Measurements from ENCODE around the gene PITRM1. TPM values are rescaled to one million over a fixed set of nuclear protein-coding genes. Genes with fewer than 3 reads are reported as not detected.
"Not testable (repeated sequence)": the region's sequence is repeated elsewhere in the genome, so short reads cannot be mapped to it uniquely, and the experiment has no call there.

Gene PITRM1
- polyA plus RNA-seq, 3 donors: 47.5 to 68.1 (median 58.5) TPM

DNA sequence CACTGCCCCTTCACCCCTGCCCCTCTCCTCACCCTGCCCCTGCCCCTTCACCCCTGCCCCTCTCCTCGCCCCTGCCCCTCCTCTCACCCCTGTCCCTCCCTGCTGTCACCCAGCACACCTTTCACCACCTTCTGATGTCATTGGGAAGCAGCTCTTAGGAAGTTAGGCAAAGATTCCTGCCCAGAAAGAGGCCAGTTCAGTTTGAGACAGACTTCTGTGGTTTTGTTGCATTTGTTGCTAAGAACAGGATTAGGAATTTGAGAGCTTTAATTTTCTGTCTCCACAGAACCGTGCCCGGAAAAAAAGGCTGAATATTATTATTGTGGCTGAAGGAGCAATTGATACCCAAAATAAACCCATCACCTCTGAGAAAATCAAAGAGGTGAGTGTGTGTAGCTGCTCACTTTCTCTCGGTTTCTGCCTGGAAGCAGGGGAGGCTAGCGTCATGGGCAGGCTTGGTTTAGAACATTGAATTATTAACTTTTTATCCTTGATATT, 65.6 kb downstream of the PITRM1 start:
- no peak for DNase-seq (ENCODE audit: low read depth in 3 of 3, low spot score in 2 of 3)

DNA sequence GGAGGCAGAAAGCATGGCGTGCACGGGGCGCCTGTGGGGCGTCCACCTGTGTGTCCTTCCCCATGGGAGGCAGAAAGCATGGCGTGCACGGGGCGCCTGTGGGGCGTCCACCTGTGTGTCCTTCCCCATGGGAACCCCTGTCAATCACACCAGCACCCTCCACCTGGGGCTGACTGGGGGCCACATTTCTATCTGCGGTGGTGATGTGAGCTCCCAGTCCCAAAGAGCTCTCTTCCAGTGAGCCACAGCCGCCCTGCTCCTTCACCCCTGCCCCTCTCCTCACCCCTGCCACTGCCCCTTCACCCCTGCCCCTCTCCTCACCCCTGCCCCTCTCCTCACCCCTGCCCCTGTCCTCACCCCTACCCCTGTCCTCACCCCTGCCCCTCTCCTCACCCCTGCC, 66.3 kb downstream of the PITRM1 start:
- DNase-seq (ENCODE audit: low read depth in 3 of 3, low spot score in 2 of 3): not testable (repeated sequence)

DNA sequence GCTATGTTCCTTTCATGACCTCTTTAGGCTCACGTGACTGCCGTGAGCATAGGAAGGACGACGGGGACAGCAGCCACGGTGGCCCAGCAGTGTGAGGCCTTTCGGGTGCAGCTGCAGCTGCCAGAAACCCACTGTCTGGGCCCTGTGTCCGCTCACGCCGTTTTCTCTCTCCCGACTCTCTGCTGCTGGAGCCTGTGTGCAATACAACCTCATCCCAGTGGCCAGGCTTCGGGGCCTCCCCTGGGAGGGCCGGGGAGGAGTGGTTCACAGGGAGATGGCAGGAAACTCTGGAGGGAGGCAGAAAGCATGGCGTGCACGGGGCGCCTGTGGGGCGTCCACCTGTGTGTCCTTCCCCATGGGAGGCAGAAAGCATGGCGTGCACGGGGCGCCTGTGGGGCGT, 66.7 kb downstream of the PITRM1 start:
- DNase-seq (ENCODE audit: low read depth in 3 of 3, low spot score in 2 of 3): no peak

DNA sequence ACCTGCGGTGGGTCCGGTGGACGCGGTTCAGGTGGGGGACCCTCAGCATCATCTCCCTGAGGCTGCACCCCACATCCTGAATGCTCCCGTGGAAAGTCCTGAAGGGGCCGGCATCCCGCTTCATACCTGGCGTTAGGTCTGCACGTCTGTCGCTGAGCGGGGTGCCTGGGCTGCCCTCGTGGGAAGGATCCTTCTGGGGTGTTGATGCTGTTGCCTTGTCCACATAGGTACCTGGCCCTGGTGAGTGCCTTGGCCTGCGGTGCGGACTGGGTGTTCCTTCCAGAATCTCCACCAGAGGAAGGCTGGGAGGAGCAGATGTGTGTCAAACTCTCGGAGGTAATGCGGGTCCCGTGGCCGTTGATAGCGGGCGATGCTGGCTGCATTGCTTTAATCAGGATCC, 67.4 kb downstream of the PITRM1 start:
- no peak for DNase-seq (ENCODE audit: low read depth in 3 of 3, low spot score in 2 of 3)

DNA sequence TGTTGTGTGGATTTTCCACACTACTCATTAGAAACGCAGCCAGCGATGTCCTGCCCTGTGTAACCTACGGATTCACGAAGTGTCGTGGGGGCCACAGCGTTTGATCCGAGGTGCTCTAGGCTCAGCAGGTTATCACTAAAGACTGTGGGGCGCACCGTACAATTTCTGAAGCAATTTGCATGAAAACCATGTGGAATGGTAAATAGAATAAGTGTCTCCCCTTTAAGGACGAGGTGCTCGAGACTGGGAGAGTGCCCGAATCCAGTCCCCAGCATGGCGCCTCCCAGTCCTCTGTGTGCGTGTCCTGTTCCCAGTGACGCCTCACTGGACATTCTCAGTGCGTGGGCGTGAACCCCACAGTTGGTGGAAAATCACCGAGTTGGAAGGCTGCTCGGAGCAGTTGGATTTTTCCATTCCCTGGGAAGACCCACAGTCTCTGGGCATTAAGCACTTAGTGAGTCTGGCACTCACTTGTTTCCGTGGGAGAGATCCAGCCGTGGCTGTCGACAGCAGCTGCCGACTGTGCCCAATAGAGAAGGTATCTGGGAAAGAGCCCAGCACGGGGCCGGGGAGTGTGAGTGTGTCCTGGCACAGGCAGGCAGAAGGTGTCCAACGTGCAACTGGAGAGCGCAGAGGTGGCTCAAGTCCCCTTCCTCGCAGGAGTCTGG, 68.2 kb downstream of the PITRM1 start:
- no peak for DNase-seq (ENCODE audit: low read depth in 3 of 3, low spot score in 2 of 3)

DNA sequence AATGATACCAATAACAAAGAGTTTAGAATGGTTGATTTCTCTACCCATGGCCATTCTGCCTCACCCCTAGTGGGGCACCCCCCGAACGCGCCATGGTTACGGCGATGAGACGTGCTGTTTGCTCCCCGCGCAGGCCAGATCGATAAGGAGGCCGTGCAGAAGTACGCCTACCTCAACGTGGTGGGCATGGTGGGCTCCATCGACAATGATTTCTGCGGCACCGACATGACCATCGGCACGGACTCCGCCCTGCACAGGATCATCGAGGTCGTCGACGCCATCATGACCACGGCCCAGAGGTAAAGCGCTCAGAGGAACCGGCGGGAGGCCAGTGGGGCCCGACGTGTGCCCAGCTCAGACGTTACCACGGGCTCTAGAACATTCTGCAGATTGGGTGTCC, 68.9 kb downstream of the PITRM1 start:
- no peak for DNase-seq (ENCODE audit: low read depth in 3 of 3, low spot score in 2 of 3)

DNA sequence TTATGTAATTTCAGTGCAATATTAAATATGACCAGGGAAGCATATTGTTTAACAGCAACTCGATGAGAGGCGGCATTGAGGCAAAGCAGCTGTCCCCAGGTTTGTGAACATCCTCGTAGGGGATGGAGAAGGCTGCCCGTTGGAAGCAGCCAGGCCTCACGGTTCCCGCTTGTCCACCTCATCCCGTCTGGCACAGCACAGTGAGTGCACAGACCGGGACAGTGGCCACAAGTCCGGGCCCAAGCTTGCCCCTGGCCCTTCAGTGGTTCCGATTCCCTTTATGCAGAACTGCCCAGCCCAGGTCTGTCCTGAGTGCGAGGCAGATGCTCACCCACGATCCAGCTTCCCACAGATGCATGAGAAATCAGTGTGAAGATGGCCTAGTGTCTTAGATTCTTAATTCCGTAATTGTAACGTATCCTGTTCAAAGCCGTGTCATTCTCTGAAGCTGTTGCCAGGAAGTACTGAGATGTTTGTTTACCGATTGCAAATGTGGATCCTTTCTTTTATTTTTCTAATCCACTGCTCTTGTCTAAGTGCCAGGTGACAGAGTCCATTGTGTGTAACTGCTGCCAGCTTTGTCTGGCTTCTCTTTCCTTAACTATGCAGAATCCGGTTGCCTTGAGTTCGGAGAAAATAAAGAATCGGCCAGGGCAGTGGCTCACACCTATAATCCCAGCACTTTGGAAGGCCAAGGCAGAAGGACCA, 69.7 kb downstream of the PITRM1 start:
- no peak for DNase-seq (ENCODE audit: low read depth in 3 of 3, low spot score in 2 of 3)

DNA sequence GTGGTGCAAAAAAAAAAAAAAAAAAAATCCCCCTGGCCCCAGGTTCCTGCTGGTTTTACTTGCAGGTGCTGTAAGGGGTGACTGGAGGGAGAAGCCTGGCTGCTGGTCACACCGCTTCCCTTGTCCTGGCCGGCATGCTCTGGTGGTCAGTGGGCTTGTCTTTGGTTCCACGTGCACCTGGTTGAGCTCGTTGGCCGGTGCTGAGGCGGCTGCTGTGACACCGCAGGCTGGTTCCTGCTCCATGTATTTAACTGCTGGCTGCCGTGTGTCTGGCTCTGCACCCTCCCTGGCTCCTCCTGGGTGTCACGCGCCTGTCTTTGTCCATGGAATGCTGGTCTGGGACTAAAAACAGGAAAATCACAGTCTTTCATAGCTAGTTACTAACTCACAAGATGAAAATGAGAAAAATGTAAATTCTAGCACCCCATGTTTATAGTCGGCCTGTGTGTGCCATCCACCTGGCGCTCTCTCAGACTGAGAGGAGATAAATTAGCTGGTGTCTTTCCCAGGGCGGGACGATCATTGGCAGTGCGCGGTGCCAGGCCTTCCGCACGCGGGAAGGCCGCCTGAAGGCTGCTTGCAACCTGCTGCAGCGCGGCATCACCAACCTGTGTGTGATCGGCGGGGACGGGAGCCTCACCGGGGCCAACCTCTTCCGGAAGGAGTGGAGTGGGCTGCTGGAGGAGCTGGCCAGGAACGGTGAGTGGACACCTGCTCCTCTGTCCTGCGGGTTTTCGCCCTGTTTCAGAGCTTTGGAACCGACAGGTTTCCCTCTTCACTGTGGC, 71.5 kb downstream of the PITRM1 start:
- no peak for DNase-seq (ENCODE audit: low read depth in 3 of 3, low spot score in 2 of 3)

DNA sequence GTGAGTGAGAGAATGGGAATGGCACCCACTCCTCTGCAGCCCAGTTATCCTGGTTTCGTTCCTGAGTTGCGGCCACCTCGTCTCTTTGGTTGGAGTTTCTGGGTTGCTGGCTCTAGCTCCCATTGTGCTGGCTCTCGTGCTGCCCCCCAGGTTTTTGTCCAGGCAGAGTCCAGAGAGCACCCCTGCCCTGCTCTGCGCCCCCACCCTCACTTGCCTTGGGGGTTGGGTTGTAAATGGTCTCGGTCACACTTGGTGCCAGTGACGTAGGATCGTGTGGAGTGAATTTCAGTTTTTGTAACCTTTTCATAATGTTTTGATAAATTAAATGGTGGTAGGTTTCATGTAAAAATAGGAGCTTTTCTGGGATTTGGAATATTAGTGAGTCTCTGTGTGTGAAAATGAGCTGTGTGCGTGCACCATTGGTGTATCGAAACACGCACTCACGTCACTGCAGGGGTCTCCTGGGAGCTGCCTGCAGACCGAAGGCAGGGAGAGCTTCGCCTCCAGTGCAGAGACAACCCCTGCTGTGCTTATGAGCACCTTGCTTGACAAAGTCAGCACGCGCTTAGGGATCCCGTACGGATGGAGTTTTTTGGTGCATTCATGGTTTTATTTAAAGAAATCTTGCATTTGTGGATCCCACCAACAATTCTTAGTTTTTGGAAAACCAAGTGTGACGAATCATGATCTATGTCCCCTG, 72.3 kb downstream of the PITRM1 start:
- DNase-seq (ENCODE audit: low read depth in 3 of 3, low spot score in 2 of 3): no peak

DNA sequence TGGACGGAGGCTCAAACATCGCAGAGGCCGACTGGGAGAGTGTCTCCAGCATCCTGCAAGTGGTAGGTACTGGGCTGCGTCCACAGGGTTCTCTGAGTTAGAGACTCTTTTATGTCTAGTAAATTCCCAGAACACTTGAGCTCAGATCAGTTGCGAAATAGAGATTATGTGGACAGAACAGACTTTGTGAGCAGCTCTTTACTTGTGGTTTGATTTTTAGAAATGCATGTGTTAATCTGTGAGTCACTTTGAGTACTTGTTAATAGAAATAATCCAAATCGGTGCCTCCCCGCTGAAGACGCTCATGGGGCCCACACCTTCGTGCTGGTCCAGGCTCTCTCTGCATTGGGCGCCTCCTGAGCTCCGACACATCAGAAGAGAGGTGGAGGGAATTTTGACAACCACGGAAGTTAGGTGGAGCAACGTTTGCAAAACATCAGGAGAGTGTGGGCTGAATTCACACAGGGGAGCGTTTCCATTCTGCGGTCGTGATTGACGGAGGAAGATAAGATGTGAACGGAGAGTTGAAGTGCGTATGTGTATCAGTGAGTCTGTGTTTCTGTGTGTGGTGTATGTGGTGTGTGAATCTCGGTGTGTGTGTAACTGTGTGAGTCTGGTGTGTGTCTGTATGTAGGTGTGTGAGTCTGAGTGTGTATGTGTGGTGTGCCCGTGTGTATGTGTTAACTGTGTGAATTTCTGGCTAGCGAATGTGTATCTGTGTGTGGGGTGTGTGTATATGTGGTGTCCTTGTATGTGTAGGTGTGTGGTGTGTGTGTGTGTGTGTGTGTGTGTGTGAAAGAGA, 73.1 kb downstream of the PITRM1 start:
- DNase-seq (ENCODE audit: low read depth in 3 of 3, low spot score in 2 of 3): no peak

DNA sequence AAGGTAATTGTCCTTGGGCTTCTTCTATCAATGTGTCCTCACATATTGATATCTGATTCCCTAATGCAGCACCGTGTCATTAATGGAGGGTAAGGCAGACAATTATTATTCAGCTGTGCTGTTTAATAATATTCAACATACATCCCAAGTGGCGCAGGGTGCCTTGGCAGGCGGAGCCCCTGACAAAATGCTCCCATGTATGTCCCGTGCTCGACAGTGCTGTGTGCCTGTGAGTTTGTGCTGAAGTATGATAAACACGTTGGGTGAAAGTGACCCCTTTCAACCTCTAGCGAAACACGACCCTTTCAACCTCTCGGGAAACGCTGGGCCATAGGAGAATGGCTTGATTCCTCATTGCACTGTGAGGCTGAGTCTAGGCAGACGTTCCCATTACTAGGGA, 73.9 kb downstream of the PITRM1 start:
- no peak for DNase-seq (ENCODE audit: low read depth in 3 of 3, low spot score in 2 of 3)

DNA sequence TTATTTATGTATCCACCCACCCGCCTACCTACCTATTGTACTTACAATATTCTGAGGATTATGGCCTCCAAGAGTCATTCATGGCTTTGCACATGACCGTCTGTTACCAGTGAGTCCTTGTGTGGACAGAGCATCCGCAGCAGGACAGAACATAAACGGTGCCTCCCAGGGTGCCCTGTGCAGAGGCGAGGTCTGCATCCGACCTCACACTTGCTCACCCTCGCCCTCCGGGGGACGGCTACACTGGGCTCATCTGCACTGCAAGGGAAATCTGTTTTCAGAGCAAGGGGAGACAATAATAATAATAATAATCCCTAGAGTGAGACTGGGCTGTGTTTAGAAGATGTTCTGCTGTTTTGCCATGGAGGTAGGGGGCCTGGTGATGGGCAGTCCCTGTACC, 75.4 kb downstream of the PITRM1 start:
- no peak for DNase-seq (ENCODE audit: low read depth in 3 of 3, low spot score in 2 of 3)

DNA sequence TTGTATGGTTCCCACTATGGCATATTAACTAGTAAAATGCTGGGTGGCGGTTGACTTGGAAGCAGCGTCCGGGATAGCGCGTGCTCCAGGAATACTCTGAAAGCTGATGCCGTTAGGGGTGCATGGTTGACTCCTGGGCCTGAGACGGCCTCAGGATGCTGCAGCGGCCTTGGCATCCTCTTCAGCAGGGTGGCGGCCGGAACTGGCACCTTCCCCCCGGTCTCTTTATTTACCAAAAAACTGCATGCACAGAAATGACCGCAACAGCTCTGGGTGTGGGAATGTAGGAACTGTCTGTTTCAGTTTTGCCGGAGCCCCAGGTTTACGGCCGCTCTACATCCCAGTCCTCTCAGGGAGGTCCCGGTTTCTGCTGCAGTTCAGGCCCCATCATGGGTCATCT, 76.4 kb downstream of the PITRM1 start:
- no peak for DNase-seq (ENCODE audit: low read depth in 3 of 3, low spot score in 2 of 3)

DNA sequence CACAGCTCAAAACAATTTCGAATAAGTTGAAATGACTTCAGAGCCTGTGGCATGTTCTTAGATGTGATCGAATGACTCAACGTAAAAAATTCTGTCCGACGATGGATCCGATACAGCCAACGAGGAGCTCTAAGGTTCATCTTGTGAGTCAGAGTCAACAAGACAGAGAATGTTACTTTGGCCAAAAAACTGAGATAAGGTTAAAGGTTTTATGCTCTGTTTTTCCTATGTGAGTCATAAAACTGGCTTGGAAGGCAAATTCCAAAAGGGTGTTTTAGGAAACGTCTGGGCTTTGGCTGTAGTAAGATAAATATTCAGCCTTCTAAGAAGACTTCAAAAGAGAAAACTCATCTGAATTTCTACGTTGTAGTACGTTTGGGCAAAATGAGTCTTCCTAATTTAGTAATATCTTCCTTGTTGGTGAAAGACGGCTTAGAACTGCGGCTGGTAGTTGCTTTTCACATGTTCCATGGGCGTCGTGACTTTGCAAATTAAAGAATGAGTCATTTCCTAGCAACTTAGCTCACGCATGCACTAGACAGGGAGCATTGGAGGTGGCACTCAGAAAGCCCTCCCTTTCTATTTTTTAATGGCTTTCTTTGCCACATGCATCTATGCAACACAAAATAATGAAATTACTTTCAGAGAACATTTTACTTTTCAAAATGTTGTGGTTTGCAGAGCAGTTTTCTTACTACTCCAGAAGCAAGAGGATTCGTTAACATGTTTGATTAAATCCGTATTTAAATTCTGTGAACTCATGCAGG, 77.0 kb downstream of the PITRM1 start:
- no peak for DNase-seq (ENCODE audit: low read depth in 3 of 3, low spot score in 2 of 3)

DNA sequence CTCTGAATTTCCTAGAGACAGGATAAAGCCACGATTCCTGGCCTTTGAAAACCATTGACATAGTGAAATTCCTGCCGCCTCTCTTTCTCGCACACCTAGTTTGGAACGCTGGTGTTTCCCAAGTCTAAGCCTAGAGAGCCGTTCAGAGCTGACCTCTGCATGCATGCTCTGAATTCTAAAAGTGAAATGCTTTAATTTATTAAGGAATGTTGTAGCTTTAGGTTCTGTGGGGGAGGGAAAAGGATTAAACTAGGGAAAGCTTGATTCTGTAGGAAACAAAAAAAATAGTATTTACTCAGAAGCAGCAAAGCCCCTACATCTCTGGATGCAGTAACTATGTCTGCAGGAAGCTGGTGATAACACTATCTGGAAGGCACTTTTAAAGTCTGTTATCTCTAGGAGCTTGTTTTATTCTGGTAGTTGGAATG, 78.0 kb downstream of the PITRM1 start:
- DNase-seq (ENCODE audit: low read depth in 3 of 3, low spot score in 2 of 3): no peak

DNA sequence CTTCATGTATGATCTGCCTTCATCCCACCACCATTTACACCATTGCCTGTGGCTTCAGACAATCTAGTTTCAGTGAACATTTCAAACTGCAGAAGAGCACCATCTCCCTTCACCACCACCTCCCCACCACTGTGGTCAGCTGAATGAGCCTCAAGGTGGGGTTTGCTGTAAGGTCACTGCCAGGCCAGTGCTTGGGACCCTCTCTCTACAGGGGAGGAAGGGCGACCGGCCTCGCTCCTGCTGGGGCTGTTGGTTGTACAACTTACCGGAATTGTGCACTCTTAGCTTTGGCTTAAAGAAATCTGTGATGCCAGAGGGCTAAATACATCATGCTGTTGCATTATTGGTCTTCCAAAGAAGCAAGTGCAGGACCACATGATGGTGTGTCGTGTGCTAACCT, 78.6 kb downstream of the PITRM1 start:
- no peak for DNase-seq (ENCODE audit: low read depth in 3 of 3, low spot score in 2 of 3)

DNA sequence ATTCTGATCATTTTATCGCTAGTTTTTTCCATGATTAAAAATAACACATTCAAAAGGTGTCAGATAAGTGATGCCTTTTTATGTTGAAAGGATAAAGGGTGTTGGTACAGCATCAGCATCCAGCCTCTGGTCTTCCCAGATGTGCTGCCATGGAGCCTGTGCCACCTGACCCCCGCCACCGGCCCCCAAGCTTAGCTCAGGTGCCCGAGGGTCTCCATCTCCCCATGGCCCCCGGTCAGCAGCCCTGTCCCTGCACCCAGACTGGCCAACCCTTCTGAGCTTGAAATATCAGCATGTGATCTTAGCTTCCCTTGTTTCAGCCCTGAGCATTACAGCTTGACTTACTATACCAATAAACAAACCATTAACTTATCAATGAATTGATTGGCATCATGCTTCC, 80.7 kb downstream of the PITRM1 start:
- DNase-seq (ENCODE audit: low read depth in 3 of 3, low spot score in 2 of 3): no peak

DNA sequence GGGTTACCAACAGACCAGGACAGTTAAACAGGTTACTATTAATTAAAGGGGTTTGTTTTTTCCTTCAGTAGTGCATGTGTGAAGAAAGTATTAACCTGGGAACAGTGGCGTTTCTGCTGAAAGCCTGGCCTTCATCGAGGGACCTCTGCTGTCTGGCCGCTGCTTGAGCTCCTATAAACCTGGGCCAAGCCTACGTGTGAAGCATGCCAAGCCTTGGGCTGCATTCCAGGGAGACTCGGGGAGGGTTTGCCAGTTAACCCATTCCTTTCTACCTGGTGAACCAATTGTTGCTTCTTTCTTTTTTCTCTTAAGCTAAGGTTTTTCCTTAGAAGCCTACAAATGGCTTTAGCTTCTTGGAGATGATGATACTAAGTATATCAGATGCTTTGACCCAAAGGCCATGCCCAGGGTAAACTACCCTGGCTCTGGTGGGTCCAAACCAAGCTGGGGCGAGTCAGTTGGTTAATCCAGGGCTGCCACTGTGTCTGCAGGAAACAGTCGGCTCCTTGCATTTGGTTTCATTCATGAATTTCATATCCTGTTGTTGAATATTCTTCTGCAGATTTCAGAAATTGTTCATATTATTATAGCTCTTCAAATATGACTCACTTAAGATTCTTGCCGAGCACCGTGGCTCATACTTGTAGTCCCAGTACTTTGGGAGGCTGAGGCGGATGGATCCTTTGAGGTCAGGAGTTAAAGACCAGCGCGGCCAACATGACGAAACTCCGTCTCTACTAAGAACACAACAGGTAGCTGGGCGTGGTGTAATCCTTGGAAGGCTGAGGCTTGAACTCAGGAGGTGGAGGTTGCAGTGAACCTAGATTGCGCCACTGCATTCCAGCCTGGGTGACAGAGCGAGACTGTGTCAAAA, 81.4 kb downstream of the PITRM1 start:
- no peak for DNase-seq (ENCODE audit: low read depth in 3 of 3, low spot score in 2 of 3)

All from right renal cortex interstitium (tissue), 3 donors.